Esophagus squamous epithelium (tissue), 4 donors: Measurements from ENCODE around the gene PHF21B.

Experiments used
- CTCF ChIP-seq, 6 experiments: fragments of 450-650 bp in 4 of 6; fragments of 200-600 bp in 2 of 6; sonication (generic) in 2 of 6; IDR thresholded peaks; one replicate each; pipeline ENCODE4 v1.5.1; 2016 to 2019; ENCODE audit warnings: antibody characterized with exemption in 6 of 6, mild to moderate bottlenecking in 4 of 6, moderate library complexity in 4 of 6
- POLR2A ChIP-seq, 4 donors: fragments of 450-650 bp; IDR thresholded peaks; one replicate each; pipeline ENCODE4 v1.6.1; 2017; ENCODE audit warnings: antibody characterized with exemption in 4 of 4, mild to moderate bottlenecking in 4 of 4, moderate library complexity in 3 of 4

GRCh38 chr22:45059296-45059695 lies 49.5 kb upstream of the PHF21B start:
- TF ChIP-seq CTCF (IDR thresholded peaks at IDR 0.05), result no peak
- TF ChIP-seq POLR2A (IDR thresholded peaks at IDR 0.05), result no peak
